Ectodermal cell (in vitro differentiated cells): ENCODE data around the gene SGCE.

ENCODE experiments used
- H3K27ac ChIP-seq: 2 replicates; pipeline ENCODE4 v1.7.0; 2013; ENCODE audit warnings: mild to moderate bottlenecking, low read depth, low read length; ENCODE audit not compliant: insufficient read depth, poor library complexity, severe bottlenecking
- H3K27me3 ChIP-seq: 2 replicates; pipeline ENCODE4 v1.7.0; 2013; ENCODE audit warnings: mild to moderate bottlenecking, low read length; ENCODE audit not compliant: insufficient read depth, control insufficient read depth, poor library complexity, severe bottlenecking
- H3K36me3 ChIP-seq: one replicate; pipeline ENCODE4 v1.7.0; 2013; ENCODE audit warnings: low read length; ENCODE audit not compliant: control insufficient read depth, insufficient read depth
- H3K4me1 ChIP-seq: one replicate; pipeline ENCODE4 v1.7.0; 2013; ENCODE audit warnings: low read length; ENCODE audit not compliant: control insufficient read depth, insufficient read depth
- H3K4me3 ChIP-seq: 2 replicates; pipeline ENCODE4 v1.7.0; 2013; ENCODE audit warnings: low read depth, low read length, control low read depth; ENCODE audit not compliant: insufficient read depth
- H3K9me3 ChIP-seq: 2 replicates; pipeline ENCODE4 v1.7.0; 2013; ENCODE audit warnings: mild to moderate bottlenecking, low read length, moderate library complexity; ENCODE audit not compliant: control insufficient read depth
- WGBS, 2 experiments: methylation state at CpG; one replicate each; pipeline ENCODE4 v1.1.7; 2013; ENCODE audit warnings: missing lambda C conversion rate in 2 of 2; 5-methylcytosine and 5-hydroxymethylcytosine counted together

The SGCE gene

DNA sequence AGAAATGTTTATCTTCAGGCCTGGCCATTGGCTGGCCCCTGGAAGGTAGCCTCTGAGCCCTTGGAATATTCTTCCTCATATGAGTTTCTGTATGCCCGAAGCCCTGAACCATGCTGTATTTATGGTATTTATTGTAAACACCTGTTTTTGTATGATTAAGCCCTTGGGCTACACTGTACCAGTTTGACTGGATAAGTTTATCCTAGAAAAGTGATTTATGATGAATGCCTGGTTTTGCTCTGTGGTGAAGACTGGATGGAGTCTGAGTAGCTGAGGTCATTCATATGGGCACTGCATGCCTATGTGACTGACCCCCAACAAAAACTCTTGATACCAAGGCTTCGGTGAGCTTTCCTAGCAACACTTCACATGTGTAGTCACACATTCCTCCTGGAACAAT lies 79.6 kb downstream of the SGCE start:
- H3K4me1 ChIP-seq = no peaks in the 10 kb centered on the region
- H3K4me3 ChIP-seq = no peak overlapping the region
- peaks cover 6% of the 10 kb centered on the region for H3K9me3 ChIP-seq
- WGBS, 2 experiments = 91 to 100% methylated on average over 2 of the region's 2 CpGs
- H3K36me3 ChIP-seq = no peaks in the 10 kb centered on the region
- H3K27ac ChIP-seq = no peak overlapping the region
- H3K27me3 ChIP-seq = no peaks in the 10 kb centered on the region

DNA sequence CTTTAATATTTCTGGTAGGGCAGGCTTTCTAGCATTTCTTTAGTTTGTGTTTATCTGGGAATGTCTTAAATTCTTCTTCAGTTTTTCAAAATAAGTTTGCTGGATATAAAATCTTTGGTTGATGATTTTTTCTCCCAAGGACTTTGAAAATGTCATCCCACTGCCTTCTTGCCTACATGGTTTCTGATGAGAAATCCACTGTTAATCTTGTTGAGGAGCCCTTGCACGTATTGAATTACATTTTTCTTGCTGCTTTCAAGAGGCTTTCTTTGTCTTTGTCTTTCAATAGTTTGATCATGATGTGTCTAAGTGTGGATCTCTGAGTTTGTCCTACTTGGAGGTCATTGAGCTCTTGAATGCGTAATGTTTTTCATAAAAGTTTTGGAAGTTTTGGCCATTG lies 80.3 kb downstream of the SGCE start:
- no peak overlapping the region for H3K4me3 ChIP-seq

DNA sequence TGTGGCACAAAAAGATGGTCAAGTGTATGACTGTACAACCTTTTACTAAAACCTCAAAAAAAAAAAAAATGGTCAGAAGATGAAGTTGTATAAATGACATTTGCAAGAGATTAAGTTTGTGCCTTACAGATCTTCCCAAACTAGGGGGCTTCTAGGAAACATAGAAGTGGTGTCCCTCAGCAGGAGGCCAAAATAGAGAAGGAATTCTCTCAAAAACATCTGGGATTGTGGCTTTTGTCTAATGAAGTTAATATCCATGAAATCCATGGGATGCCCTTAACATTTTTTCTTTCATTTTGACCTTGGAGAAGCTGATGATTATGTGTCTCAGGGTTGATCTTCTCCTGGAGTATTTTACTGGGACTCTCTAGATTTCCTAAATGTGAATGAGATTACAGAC lies 84.1 kb downstream of the SGCE start:
- H3K4me1 ChIP-seq = no peaks in the 10 kb centered on the region
- H3K36me3 ChIP-seq = no peaks in the 10 kb centered on the region
- no peak overlapping the region for H3K4me3 ChIP-seq
- H3K27ac ChIP-seq = no peak overlapping the region
- no peaks in the 10 kb centered on the region for H3K27me3 ChIP-seq
- peaks cover 6% of the 10 kb centered on the region for H3K9me3 ChIP-seq

More for the DNA sequence above, 80.3 kb downstream of the SGCE start:
- Histone ChIP-seq H3K27me3 (no peaks in the 10 kb centered on the region), H3K36me3 (no peaks in the 10 kb centered on the region), H3K4me1 (no peaks in the 10 kb centered on the region), H3K27ac (no peak overlapping the region), H3K9me3 (peaks cover 6% of the 10 kb centered on the region)
- WGBS, 2 experiments = 93 to 95% methylated on average over 1 to 2 of the region's 2 CpGs

DNA sequence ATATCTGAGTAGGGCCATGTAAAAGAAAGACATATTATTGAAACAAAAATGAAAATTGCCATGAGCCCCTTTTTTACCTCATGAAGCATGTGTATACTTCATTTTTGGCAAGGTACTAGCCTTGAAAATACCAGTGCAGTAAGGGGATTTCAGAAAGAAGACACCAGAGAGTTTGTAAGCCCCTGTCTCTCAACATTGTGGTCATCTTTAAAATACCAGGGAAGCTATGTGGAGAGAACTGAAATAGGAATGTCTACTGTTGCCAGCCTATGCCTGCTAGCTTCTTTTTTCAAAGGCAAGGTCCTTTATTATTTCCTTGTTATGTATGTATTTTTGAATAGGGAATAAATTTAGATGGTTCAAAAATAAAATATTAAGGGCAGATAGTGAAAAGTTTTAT lies 88.5 kb downstream of the SGCE start:
- Histone ChIP-seq H3K27me3 (no peaks in the 10 kb centered on the region), H3K4me3 (no peak overlapping the region), H3K36me3 (no peaks in the 10 kb centered on the region), H3K9me3 (no peaks in the 10 kb centered on the region), H3K27ac (no peak overlapping the region), H3K4me1 (no peaks in the 10 kb centered on the region)

DNA sequence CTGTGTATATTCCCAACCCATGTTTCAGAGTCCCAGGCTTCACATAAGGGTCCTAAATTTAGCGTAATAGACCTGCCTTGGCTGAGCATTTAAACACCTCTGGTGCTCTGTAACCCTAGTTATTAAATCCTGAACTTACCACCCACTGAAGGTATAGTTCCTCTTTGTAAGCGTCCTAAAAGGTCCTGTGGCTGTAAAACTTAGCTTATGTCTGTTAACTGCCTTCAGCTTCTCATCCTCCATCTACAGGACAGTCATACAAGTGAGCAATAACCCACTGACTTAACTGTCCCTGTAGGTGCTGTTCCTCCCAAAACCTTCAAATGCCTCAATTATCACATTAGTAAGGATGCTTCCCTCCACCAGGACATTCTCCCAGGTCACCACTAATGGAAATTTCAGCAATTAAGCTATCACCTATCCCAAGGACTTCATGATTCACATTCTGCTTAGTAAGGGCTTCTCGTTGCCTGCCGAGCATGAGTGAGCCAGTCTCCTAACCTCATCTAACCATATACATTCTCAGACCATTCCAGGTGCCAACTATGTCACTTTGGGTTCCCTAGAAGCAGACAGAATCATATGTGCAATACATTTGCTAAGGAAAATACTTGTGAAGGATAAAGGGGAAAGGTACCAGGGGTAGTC lies 90.6 kb downstream of the SGCE start:
- H3K36me3 ChIP-seq = no peaks in the 10 kb centered on the region
- no peaks in the 10 kb centered on the region for H3K27me3 ChIP-seq
- no peak overlapping the region for H3K27ac ChIP-seq
- H3K4me1 ChIP-seq = no peaks in the 10 kb centered on the region
- WGBS, 2 experiments = 94 to 98% methylated on average over 4 of the region's 4 CpGs
- no peaks in the 10 kb centered on the region for H3K9me3 ChIP-seq
- H3K4me3 ChIP-seq = no peak overlapping the region

DNA sequence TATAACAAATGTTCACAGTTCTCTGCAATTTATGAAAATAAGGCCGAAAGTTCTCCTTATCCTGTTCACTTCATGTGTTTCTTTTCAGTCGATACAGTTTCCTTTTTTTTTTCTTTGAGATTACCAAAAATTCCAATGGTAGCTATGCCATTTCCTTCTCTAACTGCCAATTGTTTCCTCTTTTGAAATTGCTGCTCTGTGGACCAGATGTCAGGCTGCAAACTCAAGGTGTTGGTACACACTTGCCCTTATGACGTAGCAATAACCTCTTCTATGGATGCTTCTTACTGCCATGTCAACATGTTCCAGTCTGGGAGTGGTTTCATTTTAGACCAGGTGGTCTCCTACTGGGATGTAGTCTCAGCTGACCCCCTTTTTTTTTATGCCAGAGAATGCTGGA lies 93.4 kb downstream of the SGCE start:
- Histone ChIP-seq H3K36me3 (no peaks in the 10 kb centered on the region), H3K9me3 (no peaks in the 10 kb centered on the region), H3K4me1 (no peaks in the 10 kb centered on the region), H3K27ac (no peak overlapping the region), H3K4me3 (no peak overlapping the region), H3K27me3 (no peaks in the 10 kb centered on the region)
- 93 to 94% methylated on average over 3 of the region's 3 CpGs for WGBS, 2 experiments

DNA sequence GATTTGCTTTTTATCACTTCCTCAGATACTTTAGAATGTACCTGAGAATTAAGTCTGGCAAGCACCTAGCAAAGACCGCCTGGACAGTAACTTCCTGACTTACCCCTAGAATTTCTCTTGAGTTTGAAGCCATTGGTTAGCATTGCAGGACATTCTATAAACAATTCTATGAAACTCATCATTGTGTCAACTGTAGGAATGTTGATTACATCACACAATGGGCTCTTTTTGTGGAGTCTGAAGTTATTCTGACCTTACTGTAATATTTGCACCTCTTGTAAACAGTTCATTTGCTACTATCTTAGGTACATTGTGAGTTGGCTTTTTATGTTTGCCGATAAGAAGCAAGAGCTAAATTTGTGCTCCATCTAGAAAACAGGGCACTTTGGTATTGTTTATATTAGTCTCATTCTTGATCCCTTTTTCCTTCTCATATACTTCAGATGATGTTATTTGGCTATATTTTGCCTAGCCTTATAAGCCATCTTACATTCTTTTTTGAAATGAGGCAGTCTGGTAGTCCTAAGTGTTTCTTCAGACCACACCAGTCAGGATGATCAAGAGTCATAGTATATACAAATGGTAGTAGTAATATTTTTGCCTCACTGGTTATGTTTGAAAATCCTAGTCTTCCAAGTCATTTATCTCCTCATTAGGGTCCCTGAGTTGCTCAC lies 94.0 kb downstream of the SGCE start:
- Histone ChIP-seq H3K27me3 (no peaks in the 10 kb centered on the region), H3K4me3 (no peak overlapping the region), H3K9me3 (no peaks in the 10 kb centered on the region), H3K27ac (no peak overlapping the region), H3K4me1 (no peaks in the 10 kb centered on the region), H3K36me3 (no peaks in the 10 kb centered on the region)
- WGBS, 2 experiments = 92 to 98% methylated on average over 1 to 2 of the region's 2 CpGs

DNA sequence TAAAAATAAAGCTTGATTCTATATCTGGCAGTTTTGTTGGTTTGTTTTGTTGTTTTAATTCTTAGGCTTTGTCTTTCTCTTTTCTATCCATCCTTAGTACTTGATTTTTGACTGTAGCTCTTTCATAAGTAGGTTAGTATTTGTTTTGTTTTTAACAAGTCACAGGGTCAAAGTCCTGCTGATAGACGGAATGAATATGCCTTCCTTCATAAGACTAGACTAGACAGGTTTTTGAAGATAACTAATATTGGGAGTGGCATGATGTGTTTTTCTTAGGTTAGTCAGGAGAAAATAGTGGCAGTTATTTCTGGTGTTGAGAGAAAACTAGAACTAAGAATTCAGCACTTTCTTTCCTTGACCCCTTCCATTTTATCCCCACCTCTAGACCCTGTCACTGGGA lies 96.0 kb downstream of the SGCE start:
- Histone ChIP-seq H3K27me3 (no peaks in the 10 kb centered on the region), H3K36me3 (peaks cover 3% of the 10 kb centered on the region), H3K4me1 (no peaks in the 10 kb centered on the region), H3K4me3 (no peak overlapping the region), H3K27ac (no peak overlapping the region), H3K9me3 (no peaks in the 10 kb centered on the region)
- WGBS, 2 experiments = 100% methylated on average over 1 of the region's 1 CpG

DNA sequence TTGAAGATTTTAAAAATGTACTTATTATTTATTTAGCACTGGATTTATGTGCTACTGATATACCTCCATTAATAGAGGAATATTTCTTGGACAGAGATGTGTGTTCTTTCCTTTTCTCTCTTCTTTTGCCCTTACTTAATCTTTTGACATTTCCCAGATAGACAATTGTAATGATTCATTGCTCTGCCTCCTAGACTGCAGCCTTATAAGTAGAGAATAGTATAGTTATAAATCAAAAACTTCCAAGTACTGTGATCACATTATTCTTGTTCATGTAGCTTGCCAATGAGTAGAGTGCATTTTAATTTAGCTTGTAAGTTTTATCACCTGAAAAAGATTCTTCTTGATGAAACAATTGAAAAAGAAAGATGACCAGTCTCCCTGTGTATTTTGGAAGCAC lies 98.7 kb downstream of the SGCE start:
- Histone ChIP-seq H3K9me3 (no peaks in the 10 kb centered on the region), H3K36me3 (peaks cover 3% of the 10 kb centered on the region), H3K27ac (no peak overlapping the region), H3K27me3 (no peaks in the 10 kb centered on the region), H3K4me3 (no peak overlapping the region), H3K4me1 (no peaks in the 10 kb centered on the region)

DNA sequence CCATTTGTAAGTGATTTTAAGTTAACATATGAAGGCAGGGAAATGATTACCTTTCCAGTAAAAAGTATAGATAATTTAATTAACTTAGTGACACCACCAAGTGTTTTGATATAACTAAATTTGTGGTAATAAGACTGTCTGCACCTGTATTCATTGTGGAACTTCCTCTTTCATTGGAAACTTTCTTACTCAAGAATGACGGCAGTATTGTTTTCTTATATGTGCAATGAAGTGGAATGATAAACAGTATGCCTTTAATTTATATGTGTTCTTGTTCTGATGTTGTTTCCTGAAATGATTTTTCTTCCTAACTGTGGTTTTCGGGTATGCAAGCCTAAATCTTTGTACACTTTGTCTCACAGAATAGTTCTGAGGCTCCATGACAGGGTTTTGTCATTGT lies 99.9 kb downstream of the SGCE start:
- H3K9me3 ChIP-seq = no peaks in the 10 kb centered on the region

More for the DNA sequence above, 99.9 kb downstream of the SGCE start:
- Histone ChIP-seq H3K4me1 (no peaks in the 10 kb centered on the region), H3K4me3 (no peak overlapping the region), H3K27ac (no peak overlapping the region), H3K36me3 (peaks cover 3% of the 10 kb centered on the region), H3K27me3 (no peaks in the 10 kb centered on the region)
- 96% methylated on average over 2 of the region's 2 CpGs for WGBS, 2 experiments
